SH-SY5Y (cell line): ENCODE measurements around the gene TNFRSF18.

ENCODE experiments used
- GATA2 ChIP-seq: IDR thresholded peaks from 2 replicates; pipeline ENCODE4 v1.6.1; 2011; ENCODE audit warnings: mild to moderate bottlenecking, low read depth, low read length
- GATA3 ChIP-seq: IDR thresholded peaks from 2 replicates; pipeline ENCODE4 v1.6.1; 2011; ENCODE audit warnings: low read depth, mild to moderate bottlenecking, low read length, moderate library complexity

DNA sequence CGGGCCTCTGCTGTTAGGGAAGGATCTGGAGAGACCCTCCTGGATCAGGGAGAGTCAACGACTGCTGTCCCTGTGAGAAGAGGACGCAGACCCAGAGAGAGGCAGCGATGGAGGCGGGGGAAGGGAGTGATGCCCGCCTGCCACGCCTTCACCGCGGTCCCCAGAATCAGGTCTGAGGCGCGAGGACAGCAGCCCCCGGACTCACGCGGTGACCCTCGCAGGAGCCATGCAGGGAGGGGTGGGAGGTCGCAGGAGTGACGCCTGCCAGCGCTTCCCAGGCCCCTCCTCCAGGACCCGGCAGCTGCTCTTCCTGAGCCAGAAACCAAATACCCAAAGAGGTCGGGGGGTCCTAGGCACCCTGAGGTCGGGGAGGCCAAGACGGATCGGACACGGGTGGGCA lies 13.8 kb upstream of the TNFRSF18 start:
- TF ChIP-seq GATA2 (no peak), GATA3 (no peak)
